Activated CD4-positive, alpha-beta T cell treated with anti-CD3 and anti-CD28 coated beads, Interleukin-2, amount 10 ng/mL, durations not matched to agents 24 days and 14 days (primary cell): Measurements from ENCODE around the gene CES4A. TPM values are rescaled to one million over a fixed set of nuclear protein-coding genes. Genes with fewer than 3 reads are reported as not detected.

Experiments
- DNase-seq: peaks from one replicate; pipeline ENCODE4 v3.0.0; 2022
- H3K27ac Mint-ChIP-seq: one replicate; pipeline ENCODE4 v1.8.0; 2022; ENCODE audit warnings: mild to moderate bottlenecking, mixed read lengths
- H3K27me3 Mint-ChIP-seq: one replicate; pipeline ENCODE4 v1.8.0; 2022; ENCODE audit warnings: mixed read lengths
- H3K36me3 Mint-ChIP-seq: one replicate; pipeline ENCODE4 v1.8.0; 2022; ENCODE audit warnings: low read depth, mild to moderate bottlenecking, mixed read lengths
- H3K4me1 Mint-ChIP-seq: one replicate; pipeline ENCODE4 v1.8.0; 2021; ENCODE audit warnings: mixed read lengths
- H3K4me3 Mint-ChIP-seq: one replicate; pipeline ENCODE4 v1.8.0; 2022; ENCODE audit warnings: mild to moderate bottlenecking, moderate library complexity, mixed read lengths
- H3K9me3 Mint-ChIP-seq: one replicate; pipeline ENCODE4 v1.8.0; 2021; ENCODE audit warnings: mixed read lengths
- intact Hi-C: fragments of 100-400 bp; cut with micrococcal nuclease; formaldehyde crosslinking; loops from one replicate; pipeline ENCODE4 v1.15.1; 2023
- total RNA-seq: library from RNA; stranded (reverse); gene quantifications from 2 replicates; pipeline ENCODE4 v1.2.3, GENCODE V29; 2022

The CES4A gene
- total RNA-seq, 1 donor from 2014 or later: 27.5 TPM

DNA sequence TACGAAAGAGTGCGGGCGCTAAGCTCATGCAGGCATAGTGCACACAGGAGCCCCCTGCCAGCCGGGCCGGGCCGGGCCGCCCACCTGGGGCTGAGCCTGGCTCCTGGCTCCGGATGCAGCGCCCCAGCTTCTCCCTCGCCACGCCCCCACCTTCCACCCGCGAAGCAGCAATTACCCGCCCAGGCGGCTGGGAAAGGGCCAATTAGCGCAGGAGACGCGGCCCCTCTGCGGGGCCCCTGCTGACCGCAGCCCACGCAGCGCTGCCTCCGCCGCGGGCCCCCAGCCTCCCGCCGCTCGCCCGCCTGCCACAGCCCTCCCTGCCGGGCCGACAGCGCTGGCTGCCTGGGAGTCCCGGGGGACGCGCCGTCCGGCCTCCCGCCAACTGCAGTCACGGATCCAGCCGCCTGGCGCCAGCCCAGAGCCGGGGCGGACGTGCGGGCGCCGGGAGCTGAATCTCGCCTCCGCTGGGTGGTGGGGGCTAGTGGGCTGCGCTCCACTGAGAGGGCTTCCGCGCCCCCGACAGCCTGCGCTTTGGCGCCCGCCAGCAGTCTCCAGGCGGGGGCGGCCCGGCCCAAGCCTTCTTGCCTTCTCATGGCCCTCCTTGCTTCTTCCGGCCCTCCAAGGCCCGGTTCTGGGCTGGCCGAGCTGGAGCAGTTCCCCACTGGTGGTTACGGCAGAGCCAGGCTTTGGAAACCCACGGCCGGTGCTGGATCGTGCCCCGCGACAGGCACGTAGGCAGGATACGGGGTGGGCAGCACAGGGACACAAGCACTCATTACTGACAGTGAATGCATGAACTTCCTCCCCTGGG is 25.6 kb downstream of the CES4A start:
- peaks cover 20% of the 10 kb centered on the region for H3K36me3 Mint-ChIP-seq
- no peaks in the 10 kb centered on the region for H3K9me3 Mint-ChIP-seq
- H3K27me3 Mint-ChIP-seq: no peaks in the 10 kb centered on the region
- peak overlapping the region; percentile 96 for H3K27ac Mint-ChIP-seq
- intact Hi-C loops: loop anchor here (1.0 to 2.0 kb wide), 3 partner anchors 30 to 59 kb away; no protein-coding TSS in a partner anchor
- H3K4me1 Mint-ChIP-seq: peaks cover 51% of the 10 kb centered on the region
- peak; percentile 96 for DNase-seq
- H3K4me3 Mint-ChIP-seq: peak overlapping the region; percentile 89

DNA sequence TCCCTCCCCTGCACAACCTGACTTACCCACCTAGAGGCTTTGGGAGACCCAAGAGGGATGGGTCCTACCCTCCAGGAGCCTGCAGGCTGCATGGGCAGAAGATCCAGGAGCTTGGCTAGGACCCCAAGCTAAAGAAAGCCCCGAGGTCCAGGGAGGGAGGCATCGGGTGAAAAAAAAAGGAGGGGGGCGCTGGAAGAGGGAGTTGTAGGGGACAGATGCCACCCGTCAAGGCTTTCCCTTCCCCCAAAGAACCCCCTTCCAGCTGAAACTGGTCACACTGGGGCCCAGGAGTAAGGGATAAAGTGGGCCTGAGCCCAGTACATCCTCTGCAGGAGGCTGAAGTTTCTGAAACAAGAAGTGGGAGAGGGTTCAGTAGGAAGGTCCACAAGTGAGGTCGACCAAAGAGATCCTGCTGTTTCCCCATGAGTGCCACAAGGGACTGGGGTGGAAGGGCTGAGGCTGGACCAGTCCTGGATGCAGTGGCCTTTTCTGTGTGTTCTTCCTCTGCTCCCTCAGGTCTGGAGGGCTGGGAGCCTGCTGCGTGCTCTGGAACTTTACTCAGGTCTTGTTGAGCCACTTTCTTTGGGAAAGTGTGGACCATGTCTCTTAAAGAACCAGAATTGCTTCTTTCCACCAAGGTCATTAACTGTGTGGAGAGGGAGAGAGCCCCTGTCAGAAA is 26.4 kb downstream of the CES4A start:
- DNase-seq: no peak
- intact Hi-C loops: loop anchor here (1.0 to 2.0 kb wide), 2 partner anchors 37 to 60 kb away; no protein-coding TSS in a partner anchor
- peaks cover 13% of the 10 kb centered on the region for H3K36me3 Mint-ChIP-seq
- H3K9me3 Mint-ChIP-seq: no peaks in the 10 kb centered on the region
- no peaks in the 10 kb centered on the region for H3K27me3 Mint-ChIP-seq
- peak overlapping the region; percentile 89 for H3K4me3 Mint-ChIP-seq
- H3K27ac Mint-ChIP-seq: peak overlapping the region; percentile 96
- H3K4me1 Mint-ChIP-seq: peaks cover 45% of the 10 kb centered on the region

DNA sequence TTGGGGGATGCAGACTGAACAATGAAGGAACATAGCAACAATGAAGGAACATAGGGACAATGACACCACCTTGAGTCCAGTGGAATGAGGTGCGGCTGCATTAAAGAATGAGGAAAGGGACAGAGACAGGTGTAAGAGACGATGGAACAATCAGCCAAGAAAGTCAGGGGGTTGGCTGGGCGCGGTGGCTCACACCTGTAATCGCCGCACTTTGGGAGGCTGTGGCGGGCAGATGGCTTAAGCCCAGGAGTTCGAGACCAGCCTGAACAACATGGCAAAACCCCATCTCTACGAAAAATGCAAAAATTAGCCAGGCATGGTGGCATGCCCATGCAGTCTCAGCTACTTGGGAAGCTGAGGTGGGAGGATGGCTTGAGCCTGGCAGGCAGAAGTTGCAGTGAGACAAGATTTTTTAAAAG is 26.9 kb downstream of the CES4A start:
- H3K27ac Mint-ChIP-seq: peak overlapping the region; percentile 96
- no peaks in the 10 kb centered on the region for H3K27me3 Mint-ChIP-seq
- peak overlapping the region; percentile 89 for H3K4me3 Mint-ChIP-seq
- H3K36me3 Mint-ChIP-seq: peaks cover 11% of the 10 kb centered on the region
- H3K4me1 Mint-ChIP-seq: peaks cover 44% of the 10 kb centered on the region
- intact Hi-C loops: loop anchor here (1.0 to 2.0 kb wide), 2 partner anchors 38 to 61 kb away; no protein-coding TSS in a partner anchor
- no peak for DNase-seq
- H3K9me3 Mint-ChIP-seq: no peaks in the 10 kb centered on the region

DNA sequence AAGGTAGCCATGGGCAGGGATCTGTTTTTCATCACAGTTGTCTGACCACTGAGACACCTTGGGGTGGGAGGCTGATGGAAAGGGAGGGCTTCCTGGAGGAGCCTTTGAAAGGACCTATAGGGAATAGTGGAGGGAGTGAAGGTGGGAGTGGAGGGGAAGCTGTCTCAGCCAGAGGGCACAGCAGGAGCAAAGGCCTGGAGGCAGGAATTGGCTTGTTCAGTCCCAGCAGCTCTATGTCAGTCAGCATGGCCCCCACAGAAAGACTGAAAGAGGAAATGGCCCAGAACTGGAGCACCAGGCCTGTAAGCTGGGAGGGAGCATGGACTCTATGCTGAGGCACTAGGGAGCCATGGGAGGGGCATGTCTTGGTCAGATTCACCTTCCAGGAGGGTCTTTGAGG is 27.8 kb downstream of the CES4A start:
- Mint-ChIP-seq H3K4me3 (no peak overlapping the region), H3K27me3 (no peaks in the 10 kb centered on the region), H3K4me1 (peaks cover 38% of the 10 kb centered on the region), H3K36me3 (peaks cover 4% of the 10 kb centered on the region), H3K9me3 (no peaks in the 10 kb centered on the region), H3K27ac (peak overlapping the region; percentile 65)
- peak; percentile 59 for DNase-seq
- intact Hi-C loops: no loop called here

DNA sequence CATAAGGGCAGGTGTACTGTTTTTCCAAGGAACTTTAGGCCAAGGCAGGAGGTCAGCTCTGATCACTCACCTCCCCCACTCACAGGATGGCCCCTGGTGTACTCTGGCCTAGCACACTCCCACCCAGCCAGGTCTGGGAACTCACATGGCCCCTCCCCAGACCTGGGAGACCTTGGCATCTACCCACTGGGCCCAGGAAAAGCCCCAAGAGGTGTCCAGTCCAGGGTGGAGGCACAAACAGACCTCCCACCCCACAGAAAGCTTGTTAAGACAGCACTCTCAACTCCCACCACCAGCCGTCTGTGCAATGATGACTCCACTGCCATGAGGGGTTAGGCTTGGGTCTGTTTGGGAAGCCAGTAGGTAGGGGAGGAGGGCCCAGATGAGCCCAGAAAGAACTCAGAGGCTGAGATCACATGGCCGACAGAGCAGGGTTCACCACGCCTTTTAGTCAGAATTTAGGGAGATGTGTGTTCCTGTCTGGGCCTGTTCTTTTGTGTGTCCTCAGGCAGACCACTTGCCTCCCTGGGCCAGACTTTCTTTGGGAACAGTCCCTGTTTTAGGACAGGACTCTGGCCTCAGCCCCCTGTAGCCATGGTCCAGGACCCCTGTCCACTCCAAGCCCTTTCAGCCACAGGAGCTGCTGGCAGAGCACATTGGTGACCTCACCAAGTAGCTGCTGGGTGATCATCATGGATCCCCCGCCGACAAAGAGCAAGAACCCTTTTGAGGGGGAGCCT is 28.5 kb downstream of the CES4A start:
- peaks cover 4% of the 10 kb centered on the region for H3K36me3 Mint-ChIP-seq
- no peak for DNase-seq
- intact Hi-C loops: loop anchor here (1.0 kb wide), 1 partner anchor 138 kb away; no protein-coding TSS in a partner anchor
- no peaks in the 10 kb centered on the region for H3K27me3 Mint-ChIP-seq
- peak overlapping the region; percentile 65 for H3K27ac Mint-ChIP-seq
- no peaks in the 10 kb centered on the region for H3K9me3 Mint-ChIP-seq
- peaks cover 37% of the 10 kb centered on the region for H3K4me1 Mint-ChIP-seq
- H3K4me3 Mint-ChIP-seq: no peak overlapping the region

DNA sequence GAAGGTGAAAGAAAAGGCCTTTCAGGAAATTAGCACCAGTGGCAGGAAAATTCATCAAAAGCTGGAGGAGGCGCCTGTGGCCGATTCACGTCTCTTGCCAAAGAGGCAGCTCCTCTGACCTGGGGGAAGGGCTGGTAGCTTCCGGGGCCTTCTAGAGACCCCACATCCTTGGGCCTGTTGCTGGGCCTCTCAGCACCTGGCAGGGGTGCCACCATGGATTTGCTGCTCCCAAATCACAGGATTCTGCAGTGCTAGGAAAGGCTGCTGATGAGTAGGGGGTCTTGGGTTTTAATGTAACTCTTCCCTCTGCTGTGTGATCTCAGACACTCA is 29.0 kb downstream of the CES4A start:
- intact Hi-C loops: loop anchor here (1.0 kb wide), 1 partner anchor 138 kb away; no protein-coding TSS in a partner anchor
- H3K36me3 Mint-ChIP-seq: peaks cover 3% of the 10 kb centered on the region
- H3K27me3 Mint-ChIP-seq: no peaks in the 10 kb centered on the region
- DNase-seq: peak; percentile 57
- no peak overlapping the region for H3K4me3 Mint-ChIP-seq
- no peak overlapping the region for H3K27ac Mint-ChIP-seq
- peaks cover 34% of the 10 kb centered on the region for H3K4me1 Mint-ChIP-seq
- no peaks in the 10 kb centered on the region for H3K9me3 Mint-ChIP-seq

DNA sequence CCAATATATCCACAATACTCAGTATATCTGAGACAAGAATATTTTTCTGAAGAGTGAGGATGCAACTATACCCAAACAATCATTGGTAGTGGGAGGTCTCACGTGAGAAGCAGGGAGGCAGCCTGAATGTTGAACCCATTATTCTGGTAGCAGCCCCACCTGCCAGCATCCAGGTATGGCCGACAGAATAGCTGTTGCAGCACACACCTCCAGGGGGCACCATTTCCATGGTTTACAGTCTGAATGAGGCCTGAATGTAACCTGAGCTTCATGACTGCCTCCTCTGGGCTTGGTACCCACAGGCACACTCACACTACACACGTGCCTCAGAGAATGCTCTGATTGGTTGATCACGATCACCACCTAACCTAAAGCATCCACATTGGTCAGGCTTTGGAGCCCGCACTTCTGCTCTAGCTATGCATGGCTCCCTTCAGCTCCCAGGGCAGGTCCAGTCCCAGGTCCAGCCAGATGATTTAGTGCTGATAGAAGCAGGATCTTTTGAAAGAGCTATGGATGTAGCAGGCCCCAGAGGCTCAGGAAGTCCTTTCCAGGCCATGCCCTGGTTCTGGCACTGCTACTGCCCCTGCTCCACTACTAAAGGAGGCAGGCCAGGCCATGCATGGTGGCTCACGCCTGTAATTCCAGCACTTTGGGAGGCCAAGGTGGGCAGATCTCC is 29.6 kb downstream of the CES4A start:
- H3K36me3 Mint-ChIP-seq: peaks cover 2% of the 10 kb centered on the region
- no peak overlapping the region for H3K4me3 Mint-ChIP-seq

DNA sequence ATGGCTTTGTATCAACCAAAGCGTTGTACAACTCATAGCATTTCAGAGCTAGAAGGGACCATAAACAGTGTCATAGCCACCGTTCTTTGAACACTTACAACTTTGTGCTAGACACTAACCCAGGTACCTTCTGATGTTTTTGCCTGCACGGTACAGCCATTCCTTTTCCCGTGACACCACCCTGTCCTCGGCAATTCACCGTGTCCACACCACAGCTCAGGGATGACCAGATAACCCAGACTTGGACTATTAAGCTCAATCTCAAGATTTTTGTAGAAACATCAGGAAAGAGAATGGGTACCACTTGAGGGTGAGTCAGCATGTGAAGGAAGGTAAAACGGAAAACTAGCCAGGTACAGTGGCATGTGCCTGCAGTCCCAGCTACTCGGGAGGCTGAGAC is 30.8 kb downstream of the CES4A start:
- Mint-ChIP-seq H3K4me3 (no peak overlapping the region), H3K27ac (no peak overlapping the region), H3K4me1 (peaks cover 39% of the 10 kb centered on the region), H3K27me3 (no peaks in the 10 kb centered on the region), H3K36me3 (no peaks in the 10 kb centered on the region), H3K9me3 (no peaks in the 10 kb centered on the region)
- DNase-seq: no peak
- intact Hi-C loops: no loop called here

More for the DNA sequence above, 29.6 kb downstream of the CES4A start:
- intact Hi-C loops: loop anchor here (1.0 kb wide), 4 partner anchors 10 to 167 kb away; no protein-coding TSS in a partner anchor
- DNase-seq: peak; percentile 97
- Mint-ChIP-seq H3K27ac (no peak overlapping the region), H3K9me3 (no peaks in the 10 kb centered on the region), H3K27me3 (no peaks in the 10 kb centered on the region), H3K4me1 (peaks cover 38% of the 10 kb centered on the region)

DNA sequence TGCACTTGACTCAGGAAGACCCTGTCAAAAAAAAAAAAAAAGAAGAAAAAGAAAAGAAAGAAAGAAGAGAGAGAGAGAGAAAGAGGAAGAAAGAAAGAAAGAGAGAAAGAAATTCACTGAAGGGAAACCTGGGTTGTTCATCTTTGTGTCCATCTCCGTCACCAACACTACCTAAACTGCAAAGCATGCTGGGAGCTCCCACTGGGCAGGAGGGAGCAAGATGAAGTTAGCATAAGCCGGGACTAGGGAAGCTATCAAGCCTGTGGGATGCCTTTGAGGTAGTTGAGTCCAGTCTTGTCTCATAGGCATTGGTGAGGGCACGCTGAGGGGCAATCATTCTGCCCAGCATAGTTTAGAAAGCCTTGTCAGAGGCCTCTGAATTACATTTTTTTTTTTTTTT is 32.9 kb downstream of the CES4A start:
- no peak overlapping the region for H3K27ac Mint-ChIP-seq
- H3K4me3 Mint-ChIP-seq: no peak overlapping the region
- H3K36me3 Mint-ChIP-seq: no peaks in the 10 kb centered on the region
- peaks cover 33% of the 10 kb centered on the region for H3K4me1 Mint-ChIP-seq
- no peak for DNase-seq
- no peaks in the 10 kb centered on the region for H3K27me3 Mint-ChIP-seq
- H3K9me3 Mint-ChIP-seq: no peaks in the 10 kb centered on the region
- intact Hi-C loops: no loop called here

DNA sequence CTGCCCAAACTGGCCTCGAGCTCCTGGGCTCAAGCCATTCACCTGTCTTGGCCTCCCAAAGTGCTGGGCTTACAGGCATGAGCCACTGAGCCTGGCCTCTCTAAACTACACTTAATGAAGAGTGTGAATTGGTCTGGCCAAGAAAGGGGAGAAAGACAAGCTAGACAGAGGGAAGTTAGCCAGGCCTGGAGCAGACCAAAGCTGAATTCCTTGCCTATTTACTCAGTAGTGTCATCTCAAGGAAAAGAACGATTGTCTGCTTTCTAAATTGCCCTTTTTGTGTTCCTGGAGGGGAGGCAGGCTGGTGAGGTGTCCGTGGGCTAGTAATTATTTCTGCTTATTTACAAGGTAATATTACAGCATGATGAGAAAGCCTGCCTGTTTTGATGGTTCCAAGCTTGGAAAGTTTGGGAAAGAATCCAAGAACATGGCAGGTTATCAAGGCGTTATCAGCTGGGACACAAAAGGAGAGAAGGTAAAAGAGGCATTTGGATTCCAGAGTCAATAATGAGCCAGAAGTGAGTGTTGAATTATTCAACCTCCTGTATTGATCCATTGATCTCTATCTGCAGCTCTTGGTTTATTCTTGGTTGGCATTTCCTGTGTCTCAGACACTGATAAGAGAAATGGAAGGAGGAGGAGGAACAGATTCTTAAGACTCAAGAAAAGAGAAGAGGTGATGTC is 34.3 kb downstream of the CES4A start:
- Mint-ChIP-seq H3K4me3 (no peak overlapping the region), H3K36me3 (no peaks in the 10 kb centered on the region), H3K4me1 (peaks cover 32% of the 10 kb centered on the region), H3K9me3 (no peaks in the 10 kb centered on the region), H3K27me3 (no peaks in the 10 kb centered on the region), H3K27ac (no peak overlapping the region)
- intact Hi-C loops: no loop called here
- DNase-seq: no peak

DNA sequence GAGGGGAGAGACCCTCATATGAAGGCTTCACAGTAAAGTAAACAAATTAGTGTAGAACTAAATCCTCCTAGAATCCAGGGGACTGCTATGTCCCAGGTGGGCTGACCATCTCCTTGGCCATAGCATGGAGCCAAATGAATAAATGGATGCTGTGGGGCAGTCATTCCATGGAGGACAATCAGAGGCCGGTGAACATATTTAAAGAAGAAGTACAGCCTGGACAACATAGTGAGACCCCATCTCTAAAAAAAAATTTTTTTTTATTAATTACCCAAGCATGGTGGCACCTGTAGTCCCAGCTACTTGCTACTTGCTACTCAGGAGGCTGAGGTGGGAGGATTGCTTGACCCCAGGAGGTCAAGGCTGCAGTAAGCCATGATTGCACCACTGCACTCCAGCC is 35.3 kb downstream of the CES4A start:
- Mint-ChIP-seq H3K36me3 (no peaks in the 10 kb centered on the region), H3K4me1 (peaks cover 31% of the 10 kb centered on the region), H3K27me3 (no peaks in the 10 kb centered on the region), H3K27ac (no peak overlapping the region), H3K9me3 (no peaks in the 10 kb centered on the region), H3K4me3 (no peak overlapping the region)
- intact Hi-C loops: no loop called here
- no peak for DNase-seq

DNA sequence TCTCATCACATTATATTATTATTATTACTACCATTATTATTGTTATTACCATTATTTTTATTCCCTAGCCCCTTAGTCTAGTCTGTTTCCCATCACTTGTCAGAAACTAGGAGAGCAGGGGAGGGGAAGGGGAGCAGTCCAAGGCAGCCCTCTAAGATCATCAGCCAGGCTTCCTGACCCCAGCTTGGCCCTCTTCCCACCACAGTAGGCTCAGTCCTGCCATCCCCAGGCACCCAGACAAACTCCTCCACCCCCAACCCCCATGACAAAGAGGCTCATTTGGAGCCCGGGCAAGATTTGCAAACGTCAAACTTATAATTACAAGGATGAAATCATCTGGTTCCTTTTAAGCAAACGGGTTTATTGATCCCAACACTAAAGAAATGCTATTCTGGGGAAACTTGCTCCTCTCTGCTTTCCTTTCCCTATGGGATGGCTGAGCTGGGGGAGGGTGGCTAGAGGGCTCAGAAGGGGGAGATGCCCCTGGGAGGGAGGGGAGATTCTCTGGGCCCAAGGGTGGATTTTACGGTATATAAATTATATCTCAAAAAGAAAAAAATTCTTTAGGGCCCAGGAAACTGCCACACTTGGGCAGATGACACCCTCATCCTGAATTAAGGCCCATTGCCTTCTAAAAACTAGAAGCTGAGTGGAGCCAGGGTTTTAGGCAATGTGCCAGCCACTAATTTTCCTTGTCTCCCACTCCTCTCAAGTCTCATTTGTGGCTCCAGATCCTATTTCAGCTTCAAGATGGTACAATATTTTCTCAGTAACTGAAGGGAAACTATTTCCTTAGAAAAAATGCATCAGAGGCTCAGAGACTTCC is 36.2 kb downstream of the CES4A start:
- intact Hi-C loops: no loop called here
- Mint-ChIP-seq H3K27me3 (no peaks in the 10 kb centered on the region), H3K4me1 (peaks cover 31% of the 10 kb centered on the region), H3K27ac (peak overlapping the region; percentile 16), H3K9me3 (no peaks in the 10 kb centered on the region), H3K4me3 (peak overlapping the region; percentile 7), H3K36me3 (no peaks in the 10 kb centered on the region)
- no peak for DNase-seq
